Esophagus mucosa (tissue), 1 donor: ENCODE data around the gene VPS45. TPM values are rescaled to one million over a fixed set of nuclear protein-coding genes. Genes with fewer than 3 reads are reported as not detected.

Experiments used
- total RNA-seq: library from RNA; stranded (reverse); gene quantifications from one replicate; pipeline ENCODE4 v1.2.4, GENCODE V29; 2023
- donor health status: DM: yes; HTN: yes; CAD: no.

Gene VPS45
- total RNA-seq, 1 donor from 2014 or later: 22.4 TPM

Other genes starting within 250 kb of the VPS45 start
- gene BOLA1, start 168.2 kb upstream of the VPS45 start, total RNA-seq: 12.0 TPM
- gene SV2A, start 149.9 kb upstream of the VPS45 start, total RNA-seq: 0.20 TPM
- gene SF3B4, start 140.0 kb upstream of the VPS45 start, total RNA-seq: 36.5 TPM
- 5.8 TPM for gene MTMR11, start 130.9 kb upstream of the VPS45 start, total RNA-seq
- gene OTUD7B, start 57.0 kb upstream of the VPS45 start, total RNA-seq: 11.8 TPM
- 4.1 TPM for gene PLEKHO1, start 82.1 kb downstream of the VPS45 start, total RNA-seq
- 15.1 TPM for gene ANP32E, start 168.3 kb downstream of the VPS45 start, total RNA-seq
- 0.28 TPM for gene CA14, start 190.0 kb downstream of the VPS45 start, total RNA-seq
- 113 TPM for gene APH1A, start 201.2 kb downstream of the VPS45 start, total RNA-seq
- 4.5 TPM for gene C1orf54, start 205.0 kb downstream of the VPS45 start, total RNA-seq
- 3.1 TPM for gene CIART, start 214.8 kb downstream of the VPS45 start, total RNA-seq
- gene MRPS21, start 226.1 kb downstream of the VPS45 start, total RNA-seq: 64.9 TPM